ENCODE results near the gene ADCY3.

The ADCY3 gene

DNA sequence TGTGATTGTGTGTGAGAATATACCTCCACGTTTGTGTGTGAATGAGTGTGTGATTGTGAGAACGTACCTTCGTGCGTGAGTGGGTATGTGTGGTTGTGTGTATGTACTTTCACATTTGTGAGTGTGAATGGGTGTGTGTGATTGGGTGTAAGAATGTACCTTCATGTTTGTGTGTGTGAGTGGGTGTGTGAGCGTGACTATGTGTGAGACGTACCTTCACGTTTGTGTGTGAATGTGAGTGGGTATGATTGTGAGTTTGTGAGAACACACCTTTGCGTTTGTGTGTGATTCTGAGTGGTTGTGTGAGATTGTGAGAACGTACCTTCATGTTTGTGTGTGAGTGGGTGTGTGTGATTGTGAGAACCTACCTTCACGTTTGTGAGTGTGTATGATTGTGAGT, 5.8 kb upstream of the ADCY3 start:
- no peak for DNase-seq (ENCODE audit: low read depth)

DNA sequence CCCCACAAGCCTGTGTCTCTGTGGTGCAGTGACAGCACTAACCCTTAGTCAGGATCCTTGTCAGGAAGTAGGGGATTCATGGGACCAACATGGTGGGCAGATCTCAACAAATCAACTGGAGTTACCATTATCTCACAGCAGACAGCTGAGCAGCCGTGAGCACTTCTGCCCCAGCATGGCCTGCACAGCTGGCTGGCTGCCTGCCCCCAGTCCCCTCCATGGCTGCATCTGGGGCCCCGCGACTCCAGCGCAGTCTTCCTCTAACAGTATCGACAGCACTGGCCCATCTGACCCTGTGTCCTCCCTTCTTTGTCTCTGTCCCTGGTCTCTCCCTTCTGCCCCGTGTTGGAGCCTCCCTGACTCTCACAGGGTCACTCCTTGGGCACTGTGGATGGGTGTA, 4.7 kb upstream of the ADCY3 start:
- no peak for DNase-seq (ENCODE audit: low read depth)

DNA sequence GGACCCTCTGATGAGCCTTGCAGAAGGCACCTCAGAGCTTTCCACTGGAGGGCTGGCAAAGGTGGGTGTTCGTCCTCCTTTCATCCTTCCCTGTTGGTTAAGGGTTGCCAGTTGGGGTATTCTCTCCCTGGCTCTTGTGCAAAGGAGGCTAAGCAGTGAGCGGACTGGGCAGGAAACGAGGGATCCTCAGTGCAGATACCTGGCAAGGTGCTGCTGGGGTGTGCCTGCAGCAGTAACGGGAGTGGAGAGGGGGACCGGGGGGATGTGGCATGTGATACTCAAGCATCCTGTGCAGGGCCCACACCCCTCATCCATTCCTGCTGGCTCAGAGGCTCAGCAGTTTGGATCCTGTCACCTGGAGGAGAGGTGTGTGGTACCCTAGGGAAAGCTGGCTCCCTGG, 4.2 kb upstream of the ADCY3 start:
- no peak for DNase-seq (ENCODE audit: low read depth)

DNA sequence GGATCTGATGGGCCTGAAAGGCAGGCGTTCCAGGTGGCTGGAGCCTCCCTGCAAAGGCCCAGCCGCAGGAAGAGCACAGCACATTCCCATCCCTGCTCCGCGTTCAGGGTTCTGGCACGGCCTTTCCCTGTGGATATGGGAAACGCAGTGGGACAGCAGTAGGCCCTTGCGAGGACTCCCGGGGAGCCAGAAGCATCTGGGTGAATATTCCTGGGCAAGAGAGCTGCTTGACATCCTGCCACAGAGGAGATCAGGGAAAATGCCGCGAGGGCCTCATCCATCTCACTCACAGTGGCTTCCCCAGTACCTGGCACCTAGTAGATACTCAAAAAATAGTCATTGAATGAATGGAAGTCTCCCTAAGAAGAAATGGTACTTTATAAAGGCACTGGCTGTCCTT, 3.1 kb upstream of the ADCY3 start:
- no peak for DNase-seq (ENCODE audit: low read depth)

DNA sequence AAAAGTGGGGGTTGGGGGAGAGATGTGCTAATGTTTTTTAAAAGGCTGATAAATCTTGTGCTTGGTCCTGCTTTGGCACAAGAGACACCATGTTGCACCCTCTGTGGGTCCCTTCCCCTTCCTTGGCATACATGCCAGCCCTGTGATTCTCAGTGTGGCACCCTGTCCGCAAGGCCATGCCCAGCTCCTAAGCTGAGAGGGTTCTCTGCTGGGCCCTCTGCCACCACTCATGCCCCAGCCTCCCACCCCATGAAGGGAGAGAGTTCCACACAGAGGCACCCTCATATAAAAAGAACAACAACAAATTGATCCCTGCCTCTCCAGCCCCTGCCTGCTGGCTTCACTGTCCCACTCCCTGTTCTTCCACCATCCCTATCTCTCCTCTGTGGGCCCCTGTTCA, 2.5 kb upstream of the ADCY3 start:
- no peak for DNase-seq (ENCODE audit: low read depth)

DNA sequence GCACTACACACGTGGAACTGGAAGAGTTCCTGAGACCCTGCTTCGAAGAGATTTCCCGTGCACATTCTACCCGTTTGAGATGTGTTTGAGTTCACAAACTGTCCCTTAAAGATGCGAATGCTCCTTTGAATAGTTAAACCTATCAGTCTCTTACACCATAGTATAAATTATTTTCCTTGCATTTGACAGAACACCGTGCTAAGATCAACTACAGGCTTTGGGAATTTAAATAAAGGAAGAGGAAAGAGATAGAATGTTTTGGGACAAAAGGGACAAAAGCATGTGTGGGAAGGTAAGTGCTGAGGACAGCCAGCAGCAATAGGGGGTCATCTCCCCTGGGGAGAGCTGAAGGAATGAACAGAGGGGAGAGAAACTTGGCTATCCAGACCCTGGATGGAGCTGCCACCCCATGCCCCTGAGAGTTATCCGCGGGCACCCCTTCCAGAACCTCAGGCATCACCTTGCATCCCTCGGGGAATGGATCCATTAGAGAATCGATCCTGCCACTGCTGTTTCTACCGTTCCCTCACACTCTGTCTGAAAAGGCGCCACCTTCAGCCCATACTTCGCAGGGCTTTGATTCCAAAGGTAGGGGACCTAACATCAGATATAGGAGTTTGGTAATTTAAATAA, 888 bp upstream of the ADCY3 start:
- no peak for DNase-seq (ENCODE audit: low read depth)

DNA sequence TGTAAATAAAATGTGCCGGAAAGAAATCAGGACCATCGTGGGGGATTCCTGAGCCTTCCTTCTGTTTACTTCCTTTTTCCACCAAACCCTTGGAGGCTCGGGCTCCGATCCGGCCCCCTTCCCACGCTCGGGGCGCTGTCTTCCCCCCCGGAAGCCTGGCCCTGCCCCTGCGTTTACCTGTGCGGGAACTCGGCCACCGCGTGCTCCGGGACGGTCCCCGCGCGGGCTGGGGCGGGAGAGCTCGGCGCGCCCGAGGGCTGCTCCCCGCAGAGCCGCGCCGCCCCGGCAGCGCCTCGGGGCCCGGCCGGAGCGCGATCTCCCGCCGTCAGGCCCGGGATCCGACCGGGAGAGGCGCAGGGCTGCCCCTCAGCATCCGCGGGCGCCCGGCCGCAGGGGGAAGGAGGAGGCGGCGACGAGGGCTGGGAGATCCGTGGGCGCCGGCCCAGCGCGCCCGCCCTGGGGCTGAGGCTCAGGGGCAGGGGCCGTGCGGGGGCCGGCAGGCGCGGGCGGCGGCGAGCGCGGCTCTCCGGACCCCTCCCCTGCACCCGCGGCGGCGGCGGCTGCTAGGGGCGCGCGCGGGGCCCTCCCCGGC, 435 bp downstream of the ADCY3 start:
- DNase-seq (ENCODE audit: low read depth): no peak

DNA sequence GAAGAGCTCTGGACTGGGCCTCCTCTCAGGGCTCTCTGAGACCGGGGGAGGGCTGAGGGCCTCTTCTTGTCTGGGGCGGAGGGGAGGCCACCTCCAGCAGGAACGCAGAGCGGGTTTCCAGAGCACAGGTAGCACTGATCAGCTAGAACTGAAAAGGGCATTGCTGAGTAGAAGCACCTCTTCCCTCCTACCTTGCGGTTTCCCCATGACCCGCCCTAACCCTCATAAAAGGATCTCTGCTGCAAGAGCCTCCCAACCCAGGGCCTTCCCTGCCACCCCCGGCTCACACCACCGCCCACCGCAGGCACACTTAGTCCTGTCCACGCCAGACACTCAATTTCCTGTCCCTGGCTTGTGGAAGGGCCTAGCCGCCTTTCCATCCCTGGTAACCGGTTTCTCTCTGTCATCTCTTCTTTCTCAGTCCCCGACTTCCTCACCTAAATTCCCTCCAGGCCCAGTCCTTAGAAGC, 966 bp downstream of the ADCY3 start:
- no peak for DNase-seq (ENCODE audit: low read depth)

DNA sequence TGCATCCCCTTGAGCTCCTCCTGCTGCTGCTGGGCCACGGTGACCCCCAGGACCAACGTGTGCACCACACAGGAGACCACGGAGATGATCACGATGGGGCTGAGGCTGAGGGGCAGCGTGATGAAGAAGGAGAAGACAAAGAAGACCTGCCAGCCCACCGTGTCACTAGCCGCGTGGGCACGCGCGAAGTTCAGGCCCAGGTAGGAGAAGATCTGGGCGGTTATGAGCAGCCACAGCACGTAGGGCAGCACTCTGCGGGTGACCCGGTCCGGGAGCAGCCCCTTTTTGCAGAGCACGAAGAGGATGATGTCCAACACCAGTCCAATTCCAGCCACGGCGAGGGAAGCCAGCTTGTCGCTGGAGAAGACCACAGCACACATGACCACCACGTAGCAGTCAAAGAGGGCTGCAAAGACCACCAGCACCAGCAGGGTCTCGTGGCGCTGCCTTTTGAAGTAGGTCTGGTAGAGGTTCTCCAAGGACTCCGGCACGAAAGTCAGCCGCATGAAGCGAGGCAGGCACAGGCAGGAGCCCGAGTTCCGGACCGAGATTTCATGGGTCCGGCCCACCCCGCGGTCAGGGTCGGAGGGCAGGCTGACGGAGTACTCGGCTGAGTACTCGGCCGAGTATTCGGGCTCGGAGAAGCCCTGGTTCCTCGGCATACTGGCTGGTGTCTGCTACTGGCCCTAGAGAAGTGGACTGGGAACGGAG, 1.6 kb downstream of the ADCY3 start:
- no peak for DNase-seq (ENCODE audit: low read depth)

DNA sequence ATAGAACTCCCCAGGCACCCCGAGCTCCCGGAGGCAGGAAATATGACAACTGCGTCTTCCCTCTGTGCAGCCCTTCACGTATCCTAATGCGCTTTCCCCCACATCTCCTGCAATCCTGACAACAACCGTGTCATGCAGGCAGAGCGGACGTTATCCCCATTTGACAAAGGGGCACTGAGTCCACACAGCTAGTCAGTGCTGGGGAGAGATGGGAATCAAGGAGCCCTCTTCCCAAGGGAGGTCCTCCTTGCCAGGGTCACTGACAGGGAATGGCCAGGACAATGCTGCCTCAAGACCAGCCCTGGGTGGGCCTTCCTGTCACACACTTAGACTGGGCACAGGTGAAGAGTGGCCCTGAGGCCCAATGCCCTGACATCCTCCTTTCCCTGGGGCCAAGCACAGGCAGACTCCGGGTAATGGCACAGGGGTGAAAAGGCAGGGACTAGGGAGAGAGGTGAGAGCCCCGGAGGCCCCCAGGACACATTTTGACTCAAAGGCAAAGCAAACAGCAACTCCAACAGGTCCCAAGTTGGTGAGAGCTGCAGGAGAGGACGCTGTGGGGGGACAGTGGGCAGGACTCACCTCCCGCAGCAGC, 2.2 kb downstream of the ADCY3 start:
- no peak for DNase-seq (ENCODE audit: low read depth)

DNA sequence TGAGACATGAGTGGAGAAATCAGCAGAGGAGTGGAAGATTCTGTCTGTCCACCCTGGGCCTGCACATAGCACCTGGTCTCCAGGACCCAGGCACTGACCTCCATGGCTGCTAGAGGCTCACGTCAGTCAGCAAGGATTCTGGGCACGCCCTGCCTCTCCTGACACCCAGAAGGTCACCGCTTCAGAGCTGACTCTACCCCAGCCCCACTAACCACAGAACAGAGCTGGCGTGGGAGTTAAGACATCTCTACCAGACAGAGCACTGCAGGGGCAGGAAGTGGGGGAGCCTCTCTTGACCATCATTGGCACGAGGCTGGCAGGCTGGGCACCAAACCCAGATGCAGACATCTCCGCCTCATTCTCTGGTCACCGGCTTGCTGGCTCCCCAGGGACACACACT, 3.0 kb downstream of the ADCY3 start:
- no peak for DNase-seq (ENCODE audit: low read depth)

DNA sequence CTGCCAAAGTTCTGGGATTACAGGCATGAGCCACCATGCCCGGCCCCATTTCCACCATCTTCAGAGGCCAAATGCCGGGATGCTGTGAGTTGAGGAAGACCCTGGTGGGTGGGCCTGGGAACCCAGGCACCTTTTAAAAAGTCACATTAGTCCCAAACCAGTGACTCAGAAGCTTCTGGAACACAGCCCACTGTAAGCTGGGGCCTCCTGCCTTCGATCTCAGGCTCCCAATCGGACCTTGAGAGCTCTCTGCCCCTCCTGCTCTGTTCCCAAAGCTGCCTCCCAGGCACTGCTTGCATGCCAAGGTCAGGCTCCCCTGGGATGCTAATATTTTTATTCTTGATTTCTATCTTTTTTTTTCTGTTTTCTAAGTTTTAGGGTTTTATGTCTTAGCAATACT, 4.2 kb downstream of the ADCY3 start:
- DNase-seq (ENCODE audit: low read depth): no peak

DNA sequence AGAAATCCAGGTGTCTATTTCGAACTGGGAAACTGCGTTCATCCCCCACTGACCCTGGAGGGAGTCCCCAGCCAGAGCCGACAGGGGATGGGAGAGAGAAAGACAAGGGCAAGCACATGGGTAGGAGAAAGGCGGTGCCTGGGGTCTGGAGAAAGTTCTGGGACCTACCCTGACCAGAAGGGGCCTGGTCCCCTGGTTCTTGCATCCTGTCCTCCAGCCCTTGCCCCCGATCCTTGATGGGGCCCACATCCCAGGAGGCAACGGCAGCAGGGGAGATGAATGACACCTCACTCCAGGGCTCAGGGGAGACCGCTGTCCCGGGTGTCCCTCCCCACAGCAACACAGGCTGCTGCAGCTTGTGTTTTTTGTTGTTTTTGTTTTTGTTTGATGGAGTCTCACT, 4.9 kb downstream of the ADCY3 start:
- DNase-seq (ENCODE audit: low read depth): no peak

DNA sequence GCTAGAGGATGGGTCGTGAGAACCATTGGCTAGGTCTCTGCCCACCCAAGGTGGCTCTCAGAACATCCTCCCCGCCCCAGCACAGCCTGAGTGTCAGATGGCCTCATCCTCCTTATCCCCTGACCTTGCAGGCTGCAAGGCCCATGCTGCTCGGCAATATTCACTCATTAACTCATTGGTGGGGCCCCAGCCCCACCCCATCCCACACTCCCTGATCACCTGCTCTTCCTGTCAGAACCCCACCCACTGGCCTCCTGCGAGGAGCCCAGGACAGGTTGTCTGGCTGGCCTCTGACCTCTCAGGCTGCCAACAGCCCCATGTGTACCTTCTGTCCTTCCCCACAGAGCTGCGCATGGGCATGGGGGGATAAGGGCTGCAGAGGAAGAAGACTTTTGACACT, 5.3 kb downstream of the ADCY3 start:
- no peak for DNase-seq (ENCODE audit: low read depth)

DNA sequence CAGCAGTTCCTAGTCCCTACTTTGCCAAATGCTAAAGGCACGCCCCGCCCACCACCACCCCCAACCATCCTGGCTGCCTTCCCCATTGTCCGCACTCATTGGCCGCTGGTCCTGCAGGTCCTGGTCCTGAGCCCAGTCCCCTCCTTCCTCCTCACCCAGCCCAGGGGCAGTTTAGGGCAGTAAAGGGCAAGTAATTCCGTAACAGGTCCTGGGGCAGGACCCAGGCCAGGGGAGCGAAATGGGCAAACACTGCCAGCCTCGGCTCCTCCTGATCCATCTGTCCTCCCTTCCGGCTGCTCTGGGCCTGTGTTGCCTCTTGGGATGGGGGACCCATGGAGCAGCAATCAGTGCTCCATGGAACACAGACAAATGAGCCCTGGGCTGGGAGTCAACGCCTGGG, 6.1 kb downstream of the ADCY3 start:
- no peak for DNase-seq (ENCODE audit: low read depth)

DNA sequence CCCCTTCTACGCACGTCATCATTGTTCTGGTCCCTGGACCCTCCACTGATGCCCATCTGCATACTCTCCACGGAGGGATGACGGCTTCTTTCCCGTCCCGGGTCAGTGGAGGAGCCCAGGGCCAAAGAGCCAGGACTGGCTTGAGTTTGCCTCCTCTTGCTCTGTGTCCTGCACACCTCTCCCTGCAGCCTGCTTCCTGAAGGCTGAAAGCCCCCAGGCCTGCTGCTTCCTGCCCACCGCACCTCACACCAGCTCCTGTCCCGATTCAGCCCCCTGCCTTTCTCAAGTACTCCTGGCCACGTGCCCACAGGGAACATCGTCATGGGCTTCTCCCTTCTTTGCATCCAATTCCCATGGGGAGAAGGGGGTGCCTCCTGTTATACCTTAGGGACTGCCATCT, 7.1 kb downstream of the ADCY3 start:
- DNase-seq (ENCODE audit: low read depth): no peak

DNA sequence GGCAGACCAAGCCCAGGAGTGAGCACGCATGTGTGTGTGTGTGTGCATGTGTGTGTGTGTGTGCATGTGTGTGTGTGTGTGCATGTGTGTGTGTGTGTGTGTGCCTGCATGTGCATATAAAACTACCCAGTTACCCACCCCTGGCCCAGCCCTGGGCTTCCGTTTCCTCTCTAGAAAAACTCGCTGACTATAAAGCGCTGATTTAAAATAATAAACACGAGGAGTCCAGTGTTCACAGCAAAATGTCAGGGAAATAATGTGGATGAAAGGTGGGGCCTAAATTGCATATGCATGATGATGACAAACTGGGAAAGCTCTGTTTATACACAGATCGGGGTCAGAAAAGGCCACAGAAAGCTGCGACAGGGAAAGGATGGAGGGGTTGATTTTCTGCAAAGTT, 7.5 kb downstream of the ADCY3 start:
- no peak for DNase-seq (ENCODE audit: low read depth)

DNA sequence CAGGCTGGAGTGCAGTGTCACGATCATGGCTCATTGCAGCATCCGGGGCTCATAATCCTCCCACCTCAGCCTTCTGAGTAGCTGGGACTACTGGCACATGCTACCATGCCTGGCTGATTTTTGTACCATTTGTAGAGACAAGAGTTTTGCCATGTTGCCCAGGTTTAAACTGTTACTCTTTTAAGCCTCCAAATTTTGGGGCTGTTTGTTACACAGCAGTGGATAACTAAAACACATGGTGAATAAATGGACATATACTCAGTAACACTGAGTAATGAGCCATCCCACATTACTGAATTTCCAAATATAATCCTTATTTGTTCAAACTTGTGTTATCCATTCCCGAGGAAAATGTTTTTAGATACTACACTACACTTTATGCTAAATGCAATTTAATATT, 9.8 kb downstream of the ADCY3 start:
- no peak for DNase-seq (ENCODE audit: low read depth)

DNA sequence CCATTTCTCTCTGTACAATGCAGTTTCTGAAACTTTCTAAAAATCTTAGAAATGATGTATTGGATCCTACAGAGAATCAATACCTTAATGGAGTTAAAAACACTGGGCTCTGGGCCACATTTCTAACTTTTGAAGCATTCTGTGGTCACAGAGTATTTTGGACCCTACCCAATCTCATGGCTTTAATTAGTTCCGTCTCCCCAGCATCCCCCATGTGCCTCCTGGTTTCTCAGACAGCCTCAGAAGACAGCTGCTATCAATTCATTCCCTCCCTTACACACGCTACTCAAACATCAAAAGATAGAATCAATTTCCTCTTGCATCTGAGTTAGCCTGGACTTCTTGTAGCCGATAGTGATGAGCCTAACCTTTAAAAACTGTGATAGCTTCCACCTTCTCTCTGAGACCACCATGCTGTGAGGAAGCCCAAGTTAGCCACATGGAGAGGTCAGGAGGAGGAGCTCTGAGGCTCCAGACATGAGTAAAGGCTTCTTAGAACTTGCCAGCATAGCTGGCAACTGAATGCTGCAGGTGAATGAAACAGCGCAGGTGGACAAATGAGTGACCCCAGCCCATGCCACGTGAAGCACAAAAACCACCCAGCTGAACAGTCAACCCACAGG, 10.4 kb downstream of the ADCY3 start:
- peak; percentile 63 for DNase-seq (ENCODE audit: low read depth)

DNA sequence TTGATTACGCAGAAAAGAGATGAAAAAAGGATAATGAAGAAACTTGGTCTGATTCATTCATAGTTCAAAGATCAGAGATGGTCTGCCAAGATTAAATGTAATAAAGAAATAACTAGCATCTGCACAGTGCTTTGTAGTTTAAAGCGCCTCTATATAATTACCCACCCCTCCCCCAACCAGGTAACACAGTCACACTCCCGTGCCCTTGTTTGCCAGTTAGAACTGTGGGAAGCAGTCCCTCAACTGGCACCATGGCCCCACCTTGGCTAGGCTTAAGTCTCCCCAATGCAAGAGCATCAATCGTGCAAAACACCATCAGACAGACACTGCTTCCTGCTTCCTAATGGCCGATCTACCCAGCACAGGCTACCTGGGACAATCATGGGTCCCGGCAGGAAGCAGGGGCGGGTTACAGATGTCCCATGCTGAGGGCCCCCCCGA, 11.6 kb downstream of the ADCY3 start:
- DNase-seq (ENCODE audit: low read depth): no peak

DNA sequence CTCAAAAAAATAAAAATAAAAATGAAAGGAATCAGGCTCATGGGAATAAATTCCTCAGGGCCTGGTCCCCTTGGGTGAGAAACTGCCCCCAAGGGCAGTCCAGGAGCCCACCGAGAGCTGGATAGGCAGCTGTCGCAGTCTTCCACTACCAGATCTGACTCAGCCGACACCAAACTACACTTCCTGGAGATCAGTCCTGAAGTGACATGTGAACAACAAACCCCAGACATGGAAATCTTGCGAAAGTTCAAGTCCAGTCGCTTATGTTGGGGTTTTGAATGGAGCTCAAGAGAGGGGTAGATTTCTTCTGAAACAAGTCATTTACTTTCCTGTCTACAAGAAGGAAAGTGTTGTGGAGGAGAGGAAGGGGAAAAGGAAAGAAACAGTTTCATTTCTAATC, 12.9 kb downstream of the ADCY3 start:
- no peak for DNase-seq (ENCODE audit: low read depth)

DNA sequence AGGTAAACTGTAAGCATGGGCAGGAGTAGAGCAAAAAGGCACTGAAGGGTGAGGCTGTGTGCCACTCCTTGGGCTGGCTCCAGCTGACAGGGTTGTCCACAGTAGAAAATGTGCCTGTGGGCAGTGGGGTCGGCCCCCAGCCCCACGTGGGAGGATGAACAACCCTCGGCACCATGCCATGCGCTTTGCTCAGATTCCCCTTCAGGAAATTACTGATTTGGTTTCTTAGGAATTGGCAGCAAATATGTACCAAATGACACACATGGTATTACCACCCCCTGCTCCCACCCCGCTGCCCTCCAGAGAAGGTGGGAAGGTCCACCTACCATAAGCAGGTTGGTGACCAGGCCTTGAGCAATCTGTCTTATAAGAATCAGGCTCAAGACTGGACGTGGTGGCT, 13.6 kb downstream of the ADCY3 start:
- DNase-seq (ENCODE audit: low read depth): no peak
